GM12874 (cell line): ENCODE measurements around the gene RAB37.

Experiments
- CTCF ChIP-seq: IDR thresholded peaks from 2 replicates; pipeline ENCODE4 v1.5.1; 2011; ENCODE audit warnings: low read depth, mild to moderate bottlenecking, control low read depth, low read length, moderate library complexity; ENCODE audit not compliant: insufficient read depth

Gene RAB37

GRCh38 chr17:74758848-74759168, 21.8 kb downstream of the RAB37 start:
- TF ChIP-seq CTCF = no peak

- peak; percentile 42 for TF ChIP-seq CTCF
Measured at GRCh38 chr17:74759243-74759801, 22.3 kb downstream of the RAB37 start.

- no peak for TF ChIP-seq CTCF
Measured at GRCh38 chr17:74759941-74760340, 22.9 kb downstream of the RAB37 start.

GRCh38 chr17:74760404-74761105, 23.5 kb downstream of the RAB37 start:
- no peak for TF ChIP-seq CTCF

GRCh38 chr17:74761419-74761818, 24.4 kb downstream of the RAB37 start:
- no peak for TF ChIP-seq CTCF

- TF ChIP-seq CTCF = no peak
Measured at GRCh38 chr17:74761931-74762330, 24.9 kb downstream of the RAB37 start.

GRCh38 chr17:74763565-74764387, 26.7 kb downstream of the RAB37 start:
- TF ChIP-seq CTCF = no peak
